ENCODE results near the gene ATP10B.
"Not testable (repeated sequence)": the region's sequence is repeated elsewhere in the genome, so short reads cannot be mapped to it uniquely, and the experiment has no call there.

ATP10B gene

DNA sequence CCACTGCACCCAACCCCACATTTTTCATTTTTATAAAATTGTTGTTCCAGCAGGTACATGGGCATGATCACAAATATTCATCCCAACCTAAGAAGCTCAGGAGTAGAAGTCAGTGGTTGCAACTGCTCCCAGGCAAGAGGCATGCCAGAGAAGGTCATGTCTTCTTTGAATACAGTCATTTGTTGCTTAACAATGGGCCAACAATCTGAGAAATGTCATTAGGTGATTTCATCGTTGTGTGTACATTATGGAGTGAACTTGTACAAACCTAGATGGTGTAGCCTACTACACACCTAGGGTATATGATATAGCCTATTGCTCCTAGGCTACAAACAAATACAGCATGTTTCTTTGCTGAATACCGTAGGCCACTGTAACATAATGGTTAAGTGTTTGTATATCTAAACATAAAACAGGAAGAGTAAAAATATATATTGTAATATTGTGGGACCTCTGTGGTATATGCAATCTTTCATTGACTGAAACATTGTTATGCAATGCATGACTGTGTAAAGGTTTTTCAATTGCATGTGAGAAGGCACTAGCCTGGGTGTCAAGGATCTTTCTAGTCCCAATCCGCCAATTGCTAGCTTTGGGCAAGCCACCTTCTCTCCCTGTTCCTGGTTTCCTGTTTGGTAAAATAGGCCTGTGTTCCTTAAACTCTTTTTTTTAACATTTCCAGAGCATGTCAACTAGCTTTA, 27.6 kb downstream of the ATP10B start:
- DNase-seq, result no peak

DNA sequence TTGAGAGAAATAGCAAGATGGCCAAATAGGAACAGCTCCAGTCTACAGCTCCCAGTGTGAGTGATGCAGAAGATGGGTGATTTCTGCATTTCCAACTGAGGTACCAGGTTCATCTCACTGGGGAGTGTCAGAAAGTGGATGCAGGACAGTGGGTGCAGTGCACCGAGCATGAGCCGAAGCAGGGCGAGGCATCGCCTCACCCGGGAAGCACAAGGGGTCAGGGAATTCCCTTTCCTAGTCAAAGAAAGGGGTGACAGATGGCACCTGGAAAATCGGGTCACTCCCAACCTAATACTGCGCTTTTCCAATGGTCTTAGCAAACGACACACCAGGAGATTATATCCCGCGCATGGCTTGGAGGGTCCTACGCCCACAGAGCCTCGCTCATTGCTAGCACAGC, 39.0 kb downstream of the ATP10B start:
- not testable (repeated sequence) for DNase-seq

DNA sequence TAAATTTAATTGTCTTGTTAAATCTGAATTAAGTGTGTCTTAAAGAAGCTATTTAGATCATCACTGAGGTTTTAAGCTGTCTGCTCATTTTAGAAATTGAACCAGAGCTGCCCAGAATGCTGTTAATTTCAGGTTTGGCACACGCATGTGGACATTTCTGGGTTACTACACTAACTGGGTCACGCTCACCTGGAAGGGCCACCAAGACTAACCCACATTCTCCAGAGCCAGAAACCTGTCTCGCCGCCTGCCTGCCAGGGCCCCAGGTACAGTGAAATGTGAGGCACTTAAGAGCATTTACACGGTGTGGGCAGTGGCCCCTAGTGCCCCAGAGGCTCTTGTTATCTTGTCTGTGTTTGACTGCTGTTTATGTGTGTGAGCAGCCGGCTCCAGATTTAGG, 46.6 kb downstream of the ATP10B start:
- no peak for DNase-seq

DNA sequence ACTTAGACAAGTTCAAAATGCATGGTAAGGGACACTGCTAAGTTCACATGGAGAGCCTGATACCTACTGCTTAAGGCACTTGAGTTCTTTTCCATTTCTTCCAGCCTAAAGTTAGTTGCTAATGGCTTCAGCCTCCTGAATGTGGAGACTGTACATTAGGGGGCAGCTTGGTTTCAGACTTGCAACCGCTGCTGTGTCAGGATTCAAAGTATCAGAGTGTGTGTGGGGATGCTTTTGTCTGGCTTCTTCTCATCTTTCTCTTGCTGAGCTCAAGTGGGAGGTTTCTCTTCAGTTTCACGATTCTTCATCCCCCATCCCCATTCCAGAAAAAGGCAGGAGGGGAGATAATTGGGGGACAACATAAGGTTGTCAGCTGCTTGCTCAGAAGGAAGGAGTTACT, 49.4 kb downstream of the ATP10B start:
- DNase-seq, result no peak

DNA sequence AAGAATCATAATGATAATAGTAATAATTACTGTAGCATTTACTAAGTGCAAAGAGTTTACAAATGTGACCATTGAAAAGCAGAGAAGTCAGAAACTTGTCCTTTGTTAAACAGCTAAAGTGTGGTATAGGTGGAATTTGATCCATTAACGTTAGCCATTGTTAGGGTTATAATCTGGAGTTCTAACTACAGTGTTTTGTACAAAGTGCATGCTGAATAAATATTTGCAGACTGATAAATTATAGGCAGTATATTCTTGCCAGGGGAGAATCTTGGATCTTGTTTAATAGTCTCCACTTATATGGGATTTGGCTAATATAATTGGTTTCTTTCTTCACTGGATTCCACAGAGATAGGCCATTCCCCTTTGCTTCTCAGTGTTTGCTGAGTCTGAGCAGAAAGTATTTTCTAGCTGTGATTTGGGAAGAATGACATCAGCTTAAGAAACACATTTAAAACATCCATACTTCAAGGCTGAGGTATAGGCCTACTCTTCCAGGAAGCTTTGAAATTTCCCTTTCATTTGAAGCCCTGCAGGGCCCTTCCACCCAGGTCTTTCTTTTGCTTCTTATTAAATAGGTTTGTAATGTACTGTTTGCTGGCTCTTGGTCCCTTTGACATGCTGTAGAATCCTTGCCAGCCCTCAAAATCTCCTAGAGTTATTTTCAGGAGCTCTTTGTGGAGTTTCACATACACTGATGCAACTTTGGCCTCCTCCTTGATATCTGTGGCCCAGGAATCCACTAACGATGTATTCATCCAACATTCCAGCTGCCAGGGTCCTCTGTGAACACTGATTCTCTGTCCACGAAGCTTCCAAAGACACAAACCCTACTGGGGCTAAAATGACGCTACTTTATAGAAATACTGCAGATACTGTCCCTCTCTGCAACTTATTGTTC, 51.4 kb downstream of the ATP10B start:
- DNase-seq, result no peak

DNA sequence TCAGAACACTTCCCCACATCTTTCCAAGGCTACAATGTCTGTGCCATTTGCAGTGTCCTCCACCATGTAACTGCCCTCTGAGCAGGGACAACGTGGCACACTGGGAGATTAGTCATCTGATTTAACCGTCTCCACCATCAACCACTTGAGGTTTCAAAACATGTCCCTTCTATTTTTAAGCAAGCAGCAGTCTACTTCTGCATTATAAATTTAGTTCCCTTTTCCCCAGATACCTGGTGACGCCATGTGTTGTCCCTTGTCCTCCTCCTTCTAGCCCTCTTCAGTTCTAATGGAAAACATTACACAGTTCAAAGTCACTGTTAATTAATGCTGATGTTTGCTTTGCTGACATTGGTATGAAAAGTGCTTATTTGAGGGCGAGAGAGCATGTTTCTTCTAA, 52.8 kb downstream of the ATP10B start:
- DNase-seq, result peak; percentile 32

DNA sequence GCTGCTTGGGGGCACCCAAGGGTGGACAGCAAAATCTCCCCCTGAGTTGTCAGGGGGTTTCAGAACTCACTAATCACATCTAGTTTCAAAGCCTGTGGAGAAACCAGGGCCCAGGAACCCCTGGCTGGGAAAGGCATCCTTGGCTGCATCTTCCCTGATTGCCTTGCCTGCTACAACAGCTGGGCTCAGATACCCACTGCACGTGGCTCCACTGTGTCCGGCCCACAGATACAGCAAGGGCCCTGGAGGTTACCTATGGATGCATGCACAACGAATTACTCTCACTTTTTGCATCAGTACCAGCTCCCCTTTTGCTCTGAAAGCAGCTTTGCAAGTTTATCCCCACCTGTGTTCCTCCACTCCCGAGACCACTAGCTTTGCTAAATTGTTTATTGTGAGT, 55.0 kb downstream of the ATP10B start:
- DNase-seq, result no peak

DNA sequence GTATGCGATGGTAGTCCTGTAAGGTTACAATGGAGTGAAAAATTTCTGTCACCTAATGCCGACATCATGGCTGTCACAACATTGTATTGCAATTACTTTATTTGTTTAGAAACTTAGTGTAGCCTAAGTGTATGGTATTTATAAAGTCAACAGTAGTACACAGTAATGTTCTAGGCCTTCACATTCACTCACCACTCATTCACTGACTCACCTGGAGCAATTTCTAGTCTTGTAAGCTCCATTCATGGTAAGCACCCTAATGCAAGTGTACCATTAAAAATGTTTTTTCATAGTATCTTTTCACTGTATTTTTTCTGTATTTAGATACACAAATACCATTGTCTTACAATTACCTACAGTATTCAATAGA, 58.5 kb downstream of the ATP10B start:
- DNase-seq, result no peak

DNA sequence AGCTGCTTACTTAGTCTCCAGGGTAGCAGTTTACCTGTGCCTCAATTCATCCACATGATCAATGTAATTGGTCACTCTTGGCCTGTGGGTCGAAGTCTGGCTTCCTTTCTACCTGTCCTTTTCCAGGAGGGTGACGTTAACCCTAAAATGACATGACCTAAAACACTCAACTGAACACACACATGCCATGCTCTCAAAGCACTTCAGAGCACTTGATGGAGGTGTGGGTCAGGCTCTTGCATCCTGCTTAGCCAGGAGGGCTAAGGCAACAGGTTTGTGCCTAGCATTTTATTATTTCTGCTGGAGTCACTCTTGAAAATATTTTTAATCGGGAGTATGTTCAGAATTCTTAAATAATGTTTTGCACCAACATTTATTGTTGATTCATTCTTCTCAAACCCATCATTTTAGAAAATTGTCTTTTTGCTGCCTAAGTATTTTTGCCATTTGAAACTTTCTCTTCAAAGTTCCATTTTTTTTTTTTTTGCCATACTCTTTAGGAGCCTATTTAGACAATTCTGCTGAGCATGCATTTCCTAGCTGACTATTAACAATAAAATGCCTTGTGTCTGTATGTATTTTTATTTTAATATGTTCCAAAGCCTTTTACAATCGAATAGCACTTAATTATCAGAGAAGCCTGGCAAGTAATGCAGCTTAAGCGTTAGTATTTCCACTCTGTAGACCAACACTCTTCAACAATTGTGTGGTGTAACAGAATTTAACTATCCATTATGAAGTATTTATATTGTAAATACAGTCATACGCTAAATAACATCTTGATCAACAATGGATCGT, 59.1 kb downstream of the ATP10B start:
- DNase-seq, result no peak

DNA sequence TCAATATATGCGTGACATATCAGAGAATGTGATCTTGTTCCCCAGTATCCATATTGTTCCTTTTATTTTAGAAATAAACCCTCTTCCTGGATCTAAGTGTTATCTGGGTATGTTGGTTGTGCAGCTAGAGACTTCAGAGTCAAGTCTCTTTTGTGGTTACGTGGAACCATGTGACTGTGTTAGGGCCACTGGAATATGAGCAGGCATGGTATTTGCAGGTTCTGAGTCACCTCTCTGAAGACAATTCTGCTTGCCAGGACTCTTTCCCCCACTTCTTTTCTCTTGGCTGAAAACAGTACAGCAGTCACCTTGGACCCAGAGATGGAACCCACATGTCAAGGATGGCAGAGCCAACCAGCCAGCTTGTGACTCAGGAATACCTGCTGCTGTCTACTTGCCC, 59.7 kb downstream of the ATP10B start:
- DNase-seq, result no peak

DNA sequence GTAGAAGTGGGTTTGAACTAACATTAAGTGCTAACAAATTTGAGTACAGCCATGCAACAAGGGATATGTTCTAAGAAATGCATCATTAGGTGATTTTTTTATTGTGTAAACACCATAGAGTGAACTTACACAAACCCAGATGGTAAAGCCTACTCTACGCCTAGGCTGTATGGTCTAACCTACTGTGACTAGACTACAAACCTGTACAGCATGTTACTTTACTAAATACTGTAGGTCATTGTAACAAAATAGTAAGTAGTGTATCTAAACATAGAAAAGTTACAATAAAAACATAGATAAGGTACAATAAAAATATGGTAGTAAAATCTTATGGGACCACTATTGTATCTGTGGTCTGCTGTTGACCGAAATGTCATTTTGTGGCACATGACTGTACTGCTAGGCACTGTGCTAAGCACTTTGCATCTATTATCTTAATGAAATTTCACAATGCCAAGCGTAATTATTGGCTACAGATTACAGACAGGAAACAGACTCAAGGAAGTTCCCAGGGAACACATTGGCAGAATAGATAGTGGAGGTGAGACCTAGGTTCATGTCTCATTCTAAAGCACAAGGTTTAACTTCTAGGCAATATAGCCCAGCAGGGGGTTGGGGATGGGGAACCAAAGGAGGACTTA, 62.7 kb downstream of the ATP10B start:
- no peak for DNase-seq

DNA sequence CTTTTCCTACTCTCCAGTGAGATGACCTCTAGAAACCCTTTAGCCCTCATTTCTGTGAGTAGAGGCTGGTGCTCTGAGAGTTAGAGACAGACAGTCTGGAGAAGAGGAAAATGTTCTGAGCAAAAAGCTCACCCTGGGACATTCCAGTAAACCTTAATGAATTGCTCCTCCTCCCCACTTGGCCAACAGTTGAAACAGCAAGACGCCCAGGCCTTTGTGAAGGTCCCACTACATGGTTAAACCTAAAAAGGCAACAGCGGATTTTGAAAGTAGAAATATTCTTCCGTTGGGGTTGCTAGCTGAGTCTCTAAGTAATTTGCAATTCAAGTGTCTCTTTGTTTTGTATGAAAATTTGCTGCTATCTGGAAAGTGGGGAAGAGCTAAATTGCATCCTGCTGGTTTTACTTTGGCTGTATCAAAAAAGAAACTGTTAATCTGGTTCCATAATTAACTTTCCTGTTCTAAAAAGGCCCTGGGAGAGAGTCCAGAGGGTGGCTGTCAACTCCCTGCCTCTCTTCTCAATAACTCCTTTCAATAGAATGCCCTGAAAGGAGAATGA, 63.8 kb downstream of the ATP10B start:
- DNase-seq, result no peak

DNA sequence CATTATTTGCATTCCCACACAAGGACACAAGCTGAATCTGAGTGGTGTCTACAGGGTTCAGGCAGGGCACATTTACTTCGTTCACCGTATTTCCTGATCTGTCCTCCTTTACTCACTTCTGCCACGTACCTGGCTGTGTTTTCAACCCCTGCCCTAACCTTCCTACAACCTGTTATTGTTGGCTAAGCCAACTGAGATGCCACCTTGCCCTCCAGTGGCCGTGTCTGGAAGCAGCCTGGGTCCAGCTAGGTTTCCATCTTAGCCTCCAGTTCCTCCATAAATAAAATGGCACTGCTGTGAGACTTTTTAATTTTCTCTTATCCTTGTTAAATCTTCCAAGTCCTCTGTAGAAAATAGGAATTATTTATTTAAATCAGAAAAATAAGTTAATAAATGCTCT, 64.8 kb downstream of the ATP10B start:
- DNase-seq, result no peak

DNA sequence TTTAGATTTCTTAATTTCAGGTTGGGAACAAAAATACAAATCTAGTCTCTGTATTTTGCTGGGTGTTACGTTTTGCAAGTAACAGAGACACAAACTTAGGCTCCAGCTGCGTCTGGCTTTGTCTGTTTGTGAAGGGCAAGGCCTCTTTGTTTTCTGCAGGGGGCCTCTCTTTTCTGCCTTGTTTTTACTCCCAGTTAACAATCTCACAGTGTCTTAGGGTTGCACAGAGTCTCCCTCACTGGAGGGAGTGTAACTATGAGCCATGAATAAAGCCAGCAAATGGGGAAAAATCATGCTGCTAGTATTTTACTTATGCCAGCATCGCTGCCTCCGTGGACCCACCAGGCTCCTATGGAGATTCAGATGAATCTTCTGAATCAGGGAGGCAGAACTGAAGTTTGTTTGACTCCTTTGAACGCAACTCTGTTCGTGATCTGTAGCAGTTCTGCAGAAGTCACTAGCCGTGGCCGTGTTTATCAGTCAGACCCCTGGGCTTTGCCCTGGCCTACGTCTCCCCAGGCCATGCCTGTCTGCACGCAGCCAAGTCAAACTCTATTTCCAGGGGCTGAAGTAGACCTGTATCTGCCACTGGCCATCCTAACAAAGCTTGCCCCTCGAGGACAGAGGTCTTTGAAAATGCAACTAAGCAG, 77.2 kb downstream of the ATP10B start:
- no peak for DNase-seq

DNA sequence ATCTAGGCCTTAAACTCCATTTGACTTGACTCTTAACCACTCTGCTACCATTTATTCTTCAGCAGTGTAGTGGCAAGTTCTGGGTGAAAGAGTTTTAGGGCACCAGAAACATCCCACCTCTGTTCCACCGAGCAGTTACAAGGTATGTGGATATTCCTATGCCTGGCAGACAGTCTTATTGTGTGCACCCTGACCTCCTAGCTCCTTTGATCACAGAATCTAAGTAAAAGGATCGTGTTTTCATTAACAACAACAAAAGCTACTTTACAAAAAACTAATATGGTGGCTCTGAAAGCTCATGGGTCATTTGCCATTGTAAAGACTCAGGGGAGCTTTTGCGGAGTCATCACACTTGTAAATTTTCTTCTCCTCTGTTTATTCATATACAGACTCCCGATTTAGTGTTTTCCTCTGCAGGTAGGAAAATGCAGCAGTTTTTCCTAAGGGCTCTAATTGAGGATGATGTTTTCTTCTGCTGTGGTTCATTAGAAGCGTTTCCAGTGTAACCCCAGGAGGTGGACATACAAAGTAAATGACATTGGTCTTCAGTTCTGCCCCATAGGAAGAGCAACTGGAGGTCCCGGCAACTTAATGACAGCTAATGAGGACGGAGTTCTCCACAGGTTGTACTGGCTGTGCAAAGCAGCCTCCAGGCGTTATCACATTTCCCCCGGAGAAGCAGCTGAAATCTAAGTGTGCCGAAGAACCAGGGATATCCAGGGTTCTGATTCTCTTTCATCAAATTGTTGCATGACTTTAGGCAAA, 78.2 kb downstream of the ATP10B start:
- no peak for DNase-seq

DNA sequence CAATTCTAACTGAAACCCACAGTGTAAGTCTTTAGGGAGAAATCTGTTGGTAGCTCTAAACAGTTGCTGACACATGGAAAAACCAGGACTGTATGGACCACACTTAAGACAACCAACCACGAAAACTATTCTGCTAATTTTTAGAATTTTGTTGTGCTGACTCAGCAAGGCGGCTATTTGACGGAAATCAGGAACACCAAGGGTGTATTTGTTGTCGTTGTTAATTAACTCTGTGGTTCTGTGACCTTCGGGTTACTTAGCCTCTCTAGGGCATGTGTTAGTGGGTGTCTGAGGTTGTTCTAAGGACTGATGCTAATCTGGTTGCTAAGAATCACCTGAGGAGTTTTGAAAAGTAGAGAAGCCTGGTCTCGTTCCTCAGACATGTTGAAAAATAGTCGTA, 79.2 kb downstream of the ATP10B start:
- no peak for DNase-seq

DNA sequence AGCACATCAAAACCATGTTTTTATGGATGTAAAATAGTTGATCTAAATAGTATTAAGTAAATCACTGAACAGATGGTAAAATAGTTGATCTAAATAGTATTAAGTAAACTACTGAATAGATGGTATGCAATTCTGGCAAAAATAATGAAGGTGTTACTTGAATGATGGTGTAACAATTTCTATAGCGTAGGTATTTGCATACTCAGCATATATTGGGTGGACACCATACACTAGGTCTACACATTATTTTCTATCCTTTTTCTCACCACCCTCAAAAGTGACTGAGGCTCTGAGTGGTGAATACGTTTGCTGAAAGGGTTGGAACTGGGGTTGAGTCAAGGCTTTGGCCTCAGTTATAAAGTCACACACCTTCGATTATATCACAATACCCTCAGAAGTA, 81.3 kb downstream of the ATP10B start:
- no peak for DNase-seq

DNA sequence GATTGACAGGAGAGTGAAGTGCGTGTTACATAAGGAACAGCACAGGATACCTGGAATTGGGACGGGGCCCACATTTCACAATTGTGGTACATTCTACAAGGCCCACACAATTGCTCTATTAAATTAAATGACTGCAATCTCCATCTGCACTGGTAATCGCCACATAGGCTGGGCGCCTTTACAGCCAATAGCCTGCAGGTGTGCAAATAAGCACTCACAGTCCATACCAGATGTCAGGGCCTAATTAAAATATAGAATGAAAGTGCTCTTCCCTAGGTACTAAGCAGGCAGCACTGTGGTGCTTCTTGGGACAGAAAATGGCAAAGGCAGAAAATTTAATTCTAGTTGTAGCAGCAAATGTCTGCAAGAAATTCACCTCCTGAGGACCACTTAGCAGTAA, 82.7 kb downstream of the ATP10B start:
- DNase-seq, result no peak

DNA sequence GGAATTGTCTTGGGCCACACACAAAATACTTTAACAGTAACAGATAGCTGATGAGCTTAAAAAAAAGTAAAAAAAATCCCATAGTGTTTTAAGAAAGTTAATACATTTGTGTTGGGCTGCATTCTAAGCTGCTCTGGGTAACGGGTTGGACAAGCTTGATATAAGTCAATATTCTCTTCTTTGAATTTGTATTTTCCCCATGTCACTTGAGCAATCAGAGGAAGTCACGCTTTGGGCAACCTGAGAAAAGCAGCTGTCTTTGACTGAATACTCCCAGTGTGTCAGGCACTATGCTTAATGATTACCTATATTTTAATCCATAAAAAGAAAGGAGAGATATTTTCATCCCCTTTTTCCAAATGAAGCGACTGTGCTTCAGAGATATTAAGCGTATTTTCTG, 84.9 kb downstream of the ATP10B start:
- DNase-seq, result no peak

DNA sequence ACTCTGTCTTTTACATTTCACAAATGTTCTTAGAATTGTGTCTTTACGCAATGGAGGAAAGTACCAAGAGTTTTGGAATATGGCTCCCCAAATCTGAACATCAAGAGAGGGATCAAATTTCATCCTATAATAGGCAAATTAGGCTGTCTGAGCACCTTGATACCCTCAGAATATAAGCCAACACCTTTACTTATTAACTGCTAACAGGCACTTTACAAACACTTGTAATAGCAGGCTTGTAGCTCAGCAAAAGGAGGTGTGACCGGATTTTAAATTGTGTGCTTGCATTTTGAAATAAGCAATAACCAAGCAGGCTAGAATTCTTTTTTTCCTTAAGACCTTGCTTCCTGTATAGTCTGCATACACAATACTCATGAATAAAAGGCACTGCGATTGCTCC, 92.0 kb downstream of the ATP10B start:
- DNase-seq, result no peak

DNA sequence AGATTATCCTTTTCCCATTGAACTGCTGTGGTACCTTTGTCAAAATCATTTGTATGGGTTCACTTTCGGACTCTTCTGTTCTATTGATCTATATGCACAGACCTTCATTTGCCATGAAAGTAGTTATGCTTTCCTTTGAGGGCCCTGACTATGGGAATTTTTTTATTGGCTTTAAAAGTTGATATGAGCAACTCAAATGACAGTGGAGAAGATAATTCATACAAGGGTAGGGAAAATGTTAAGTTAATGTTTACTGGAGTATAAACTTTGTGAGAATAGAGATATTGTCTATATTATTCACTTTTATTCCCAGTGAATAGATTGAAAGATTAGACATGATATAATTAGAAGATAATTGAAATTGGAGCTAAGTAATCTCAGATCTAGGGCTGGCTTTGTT, 94.8 kb downstream of the ATP10B start:
- DNase-seq, result no peak
